T follicular helper cell (primary cell): Measurements from ENCODE around the gene GALNT17.
"Not testable (repeated sequence)": the region's sequence is repeated elsewhere in the genome, so short reads cannot be mapped to it uniquely, and the experiment has no call there.

Experiments
- DNase-seq: peaks from one replicate; pipeline ENCODE4 v3.0.0-alpha.2; 2020; ENCODE audit warnings: low read depth

The GALNT17 gene

DNA sequence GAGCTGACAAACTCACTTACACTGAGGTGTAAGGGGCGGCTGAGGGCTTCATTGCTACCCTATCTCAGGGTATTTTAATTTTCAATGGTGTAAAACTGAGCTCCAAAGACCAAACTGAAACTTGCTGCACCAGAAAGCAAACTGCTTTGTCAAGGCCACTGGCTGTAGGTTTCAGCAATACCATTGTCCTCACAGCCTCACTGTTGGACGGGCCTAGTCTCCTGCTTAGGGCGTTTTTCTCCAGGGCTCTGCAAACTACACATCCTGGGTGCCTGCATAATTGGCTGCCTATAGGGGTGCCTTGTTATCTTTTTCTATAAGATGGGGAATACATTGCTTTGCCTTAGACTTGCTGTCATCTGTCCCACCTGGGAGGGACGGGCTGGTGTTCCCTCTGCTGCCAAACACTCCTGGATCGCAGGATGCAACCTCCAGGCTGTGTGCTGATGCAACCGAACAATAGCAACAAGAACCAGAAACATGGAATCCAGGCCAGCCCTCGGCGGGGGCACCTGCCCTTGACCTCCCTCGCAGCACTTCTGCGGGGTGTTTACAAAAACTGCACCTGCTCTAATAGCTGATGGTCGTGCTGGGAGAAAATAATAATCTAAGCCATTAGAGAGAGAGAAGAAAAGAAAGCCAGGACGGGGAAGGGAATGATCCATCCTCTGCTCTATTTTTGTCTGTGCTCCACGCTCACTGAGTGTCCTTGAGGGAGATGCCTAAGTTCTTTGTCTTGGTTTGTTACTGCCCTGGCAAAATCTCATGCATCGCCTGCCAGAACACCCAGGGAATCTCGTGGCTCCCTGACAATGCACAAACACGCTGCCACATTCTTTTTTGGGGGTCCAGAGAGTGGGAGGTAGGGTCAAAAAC lies 104.5 kb downstream of the GALNT17 start:
- DNase-seq = no peak

DNA sequence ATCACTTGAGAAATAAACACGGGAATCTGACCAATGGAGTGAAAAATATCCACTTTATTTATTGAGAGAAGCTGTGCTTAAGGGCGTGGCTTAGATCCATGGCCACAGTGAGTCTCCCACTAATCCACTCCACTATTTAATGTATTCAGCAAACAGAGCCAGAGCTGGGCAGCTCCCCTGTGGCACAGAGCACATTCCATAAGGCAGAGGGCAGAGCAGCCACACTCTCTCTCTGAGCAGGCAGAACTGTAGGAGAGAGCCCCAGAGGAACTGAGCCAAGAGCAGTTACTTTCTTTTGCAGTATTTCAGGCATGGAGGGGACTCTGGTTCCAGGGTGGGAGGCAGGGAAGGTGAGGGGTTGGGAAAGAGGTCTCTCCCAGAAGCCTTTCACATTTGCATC lies 106.0 kb downstream of the GALNT17 start:
- DNase-seq = no peak

DNA sequence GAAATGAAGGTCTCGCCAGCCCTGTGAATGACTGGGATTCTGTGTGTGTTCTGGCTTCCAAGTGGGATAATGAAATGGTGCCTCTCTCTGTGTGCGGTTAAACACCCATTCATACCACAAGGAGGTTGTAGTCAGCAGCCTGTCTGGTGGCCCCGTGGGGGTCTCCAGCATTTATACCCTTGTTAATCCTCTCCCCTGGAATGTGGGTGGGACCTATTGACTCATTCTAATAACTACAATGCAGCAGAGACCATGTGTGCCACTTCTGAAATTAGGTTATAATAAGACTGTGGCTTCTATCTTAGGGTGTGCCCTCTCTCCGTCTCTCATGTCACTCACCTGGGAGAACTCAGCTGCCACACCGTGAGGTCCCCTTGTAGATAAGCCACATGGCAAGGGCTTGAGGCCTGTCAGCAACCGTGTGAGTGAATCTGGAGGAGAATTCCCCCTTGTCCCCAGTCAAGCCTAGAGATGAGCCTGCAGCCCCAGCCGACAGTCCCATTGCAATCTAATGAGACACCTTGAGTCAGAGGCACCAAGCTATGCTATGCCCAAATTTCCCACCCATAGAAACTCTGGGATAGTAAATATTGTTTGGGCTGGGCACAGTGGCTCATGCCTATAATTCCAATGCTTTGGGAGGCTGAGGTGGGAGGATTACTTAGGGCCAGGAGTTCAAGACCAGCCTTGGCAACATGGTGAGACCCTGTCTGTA lies 106.8 kb downstream of the GALNT17 start:
- no peak for DNase-seq

DNA sequence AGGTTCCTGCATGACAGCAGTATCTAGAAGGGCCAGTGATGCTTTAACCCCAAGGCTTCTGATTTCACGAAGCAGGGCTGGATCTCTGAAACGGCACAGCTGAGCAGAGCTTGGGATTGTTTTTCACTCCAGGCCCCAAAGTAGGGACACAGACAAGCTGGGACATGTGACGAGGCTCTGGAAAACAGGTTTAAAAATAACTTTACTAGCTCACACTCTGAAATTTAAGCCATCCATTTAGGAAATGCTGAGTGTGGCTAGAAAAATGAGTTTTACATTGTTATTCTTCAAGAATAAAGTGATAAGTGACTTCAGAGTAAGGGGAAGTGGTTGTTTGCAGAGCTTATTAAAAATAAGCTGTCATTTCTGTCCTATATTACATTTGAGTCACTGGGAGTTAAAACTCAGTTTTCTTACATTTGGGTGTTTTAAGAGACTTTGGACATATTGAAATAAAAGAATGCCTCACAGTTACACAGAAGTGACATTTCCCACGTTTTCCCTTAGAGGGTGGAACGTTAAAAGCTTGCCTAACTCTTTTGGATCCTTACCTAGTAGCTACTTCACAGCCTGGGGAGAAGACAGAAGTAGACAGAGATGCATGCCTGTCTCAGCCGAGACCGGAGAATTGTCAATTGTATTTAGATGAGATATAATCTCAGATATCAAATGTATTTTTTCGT lies 107.8 kb downstream of the GALNT17 start:
- DNase-seq = no peak

DNA sequence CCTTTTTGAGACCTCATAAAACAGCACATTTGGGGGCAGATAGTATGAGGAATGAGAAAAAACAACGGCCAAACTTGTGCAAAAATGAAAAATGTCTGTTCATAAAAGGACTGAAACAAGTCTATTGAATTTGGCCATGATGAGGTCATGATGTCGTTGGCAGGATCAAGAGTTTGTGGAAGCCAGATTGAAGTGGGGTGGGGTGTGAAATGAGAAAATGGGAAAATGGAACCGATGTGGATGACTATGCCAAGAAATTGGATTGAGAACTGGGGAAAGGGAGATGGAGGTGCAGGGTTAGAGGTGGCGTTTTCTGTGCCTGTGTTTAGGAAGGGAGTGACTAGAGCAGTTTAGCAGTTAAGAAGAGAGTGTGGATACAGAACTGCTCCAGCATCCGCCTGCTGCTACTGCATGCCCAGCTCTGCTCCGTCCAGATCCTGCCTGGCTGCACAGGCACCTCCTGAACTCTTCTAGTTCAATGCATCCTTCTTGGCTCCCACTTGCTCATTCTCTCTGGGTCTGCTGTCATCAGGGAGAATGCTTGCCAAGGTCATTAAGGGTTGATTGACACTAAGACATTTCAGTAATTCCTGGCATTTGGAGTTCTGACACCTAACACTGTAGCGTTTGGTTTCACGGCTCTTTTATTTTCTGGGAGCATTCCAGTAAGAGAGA lies 111.9 kb downstream of the GALNT17 start:
- no peak for DNase-seq

DNA sequence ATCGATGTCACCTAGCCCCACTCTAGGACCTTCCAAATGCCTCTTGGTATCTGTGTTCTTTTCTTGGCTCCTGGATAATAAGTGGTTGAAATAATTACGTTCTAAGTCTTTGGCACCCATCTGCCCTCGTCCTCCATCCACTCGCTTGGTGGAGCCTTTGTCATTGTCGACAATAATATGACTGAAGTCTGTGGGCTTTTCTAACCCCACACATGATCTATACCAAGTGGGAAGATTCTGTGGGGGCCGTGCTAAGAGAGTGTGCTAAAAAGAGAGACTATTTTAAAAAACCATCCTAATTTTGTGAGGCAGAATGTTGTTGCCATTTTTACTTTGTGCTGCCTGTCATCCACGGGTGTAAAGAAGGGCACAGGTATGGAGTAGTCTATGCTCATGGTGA lies 113.1 kb downstream of the GALNT17 start:
- DNase-seq = no peak

DNA sequence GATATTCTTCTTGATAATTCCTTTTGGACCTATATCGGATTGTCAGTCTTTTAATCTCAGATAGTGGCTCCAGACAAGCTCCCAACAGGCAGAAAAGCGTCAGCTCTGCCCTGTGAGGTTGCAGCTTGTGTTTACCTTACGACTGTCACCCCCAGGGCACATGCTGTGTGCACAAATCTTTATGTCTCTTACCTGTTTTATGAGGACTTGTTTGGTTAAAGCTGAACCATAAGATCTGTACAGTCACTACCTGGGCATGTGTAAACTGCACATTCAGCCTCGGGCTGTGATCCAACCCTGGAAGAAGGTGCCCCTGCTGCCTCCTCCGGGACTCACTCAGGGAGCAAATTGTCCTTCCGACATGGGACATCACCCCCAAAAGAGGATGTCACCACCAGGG lies 119.8 kb downstream of the GALNT17 start:
- DNase-seq = no peak

DNA sequence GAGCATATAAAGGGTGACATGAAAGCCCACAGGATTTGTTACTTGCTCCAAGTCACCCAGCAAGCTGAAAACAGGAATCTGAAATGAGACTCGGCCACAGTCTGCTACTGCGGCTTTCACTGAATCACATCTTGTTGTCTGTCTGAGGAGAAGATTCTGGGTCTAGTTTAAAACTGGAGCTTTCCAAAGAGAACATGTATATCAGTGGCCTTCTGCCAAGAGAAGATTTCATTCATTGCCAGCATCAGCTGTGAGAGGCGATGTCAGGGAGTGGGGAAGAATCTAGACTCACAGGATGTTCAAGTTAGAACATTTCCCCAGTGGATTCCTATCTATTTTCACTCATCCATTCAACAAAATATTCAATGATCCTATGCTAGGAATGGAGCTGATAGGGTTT lies 122.8 kb downstream of the GALNT17 start:
- no peak for DNase-seq

DNA sequence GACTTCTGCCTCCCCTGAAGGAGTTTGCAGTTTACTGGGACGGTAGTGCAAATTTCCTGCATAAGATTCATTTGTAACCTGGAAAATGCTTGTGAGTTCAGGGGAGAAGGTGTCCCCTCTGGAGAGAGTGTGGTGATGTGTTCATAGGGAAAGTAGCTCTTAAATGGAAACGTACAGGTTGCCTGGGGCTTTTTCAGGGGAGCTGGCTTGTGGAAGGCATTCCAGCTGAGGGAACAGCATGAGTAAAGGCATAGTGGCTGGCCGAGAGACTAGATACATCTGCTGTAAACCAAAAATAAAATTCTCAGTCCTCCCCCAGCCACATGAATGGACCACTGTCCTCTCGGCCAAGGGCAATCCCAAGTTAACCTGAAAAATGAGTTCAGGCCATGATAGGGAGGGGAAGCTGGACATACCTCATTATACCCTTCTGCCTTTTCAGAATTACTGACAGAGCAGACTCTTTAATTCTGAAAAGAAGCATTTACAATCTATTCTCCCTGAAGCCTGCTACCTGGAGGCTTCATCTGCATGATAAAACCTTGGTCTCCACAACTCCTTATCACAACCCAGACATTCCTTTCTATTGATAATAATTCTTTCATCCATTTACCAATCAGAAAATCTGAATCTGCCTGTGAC lies 123.7 kb downstream of the GALNT17 start:
- DNase-seq = no peak

DNA sequence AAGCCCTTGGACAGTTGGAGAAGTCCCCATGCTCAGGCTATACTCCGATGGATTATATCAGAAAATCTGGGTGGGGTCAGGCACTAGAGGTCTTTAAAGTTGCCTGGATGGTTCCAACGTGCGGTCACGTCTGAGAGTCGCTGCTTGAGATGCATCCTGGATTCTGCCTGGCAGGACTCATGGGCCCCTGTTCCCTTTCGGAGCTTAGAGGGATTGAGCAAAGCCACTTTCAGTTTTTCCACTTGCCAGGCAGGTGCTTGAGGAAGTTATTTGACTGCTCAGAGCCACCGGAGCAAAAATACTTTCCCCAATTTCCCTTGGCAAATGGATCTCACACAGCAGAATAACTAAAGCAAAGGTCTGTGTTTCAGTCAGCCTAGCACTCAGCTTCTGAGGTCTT lies 129.1 kb downstream of the GALNT17 start:
- no peak for DNase-seq

DNA sequence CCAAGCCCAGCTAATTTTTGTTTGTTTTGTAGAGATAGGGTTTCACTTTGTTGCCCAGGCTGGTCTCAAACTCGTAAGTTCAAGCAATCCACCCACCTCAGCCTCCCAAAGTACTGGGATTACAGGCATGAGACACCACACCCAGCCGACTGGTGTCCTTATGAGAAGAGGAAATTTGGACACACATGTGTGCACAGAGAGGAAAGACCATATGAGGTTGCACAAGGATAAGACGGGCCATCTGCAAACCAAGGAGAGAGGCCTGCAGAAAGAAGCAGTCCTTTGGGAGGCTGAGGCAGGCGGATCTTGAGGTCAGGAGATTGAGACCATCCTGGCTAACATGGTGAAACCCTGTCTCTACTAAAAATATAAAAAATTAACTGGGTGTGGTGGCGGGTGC lies 130.9 kb downstream of the GALNT17 start:
- not testable (repeated sequence) for DNase-seq

DNA sequence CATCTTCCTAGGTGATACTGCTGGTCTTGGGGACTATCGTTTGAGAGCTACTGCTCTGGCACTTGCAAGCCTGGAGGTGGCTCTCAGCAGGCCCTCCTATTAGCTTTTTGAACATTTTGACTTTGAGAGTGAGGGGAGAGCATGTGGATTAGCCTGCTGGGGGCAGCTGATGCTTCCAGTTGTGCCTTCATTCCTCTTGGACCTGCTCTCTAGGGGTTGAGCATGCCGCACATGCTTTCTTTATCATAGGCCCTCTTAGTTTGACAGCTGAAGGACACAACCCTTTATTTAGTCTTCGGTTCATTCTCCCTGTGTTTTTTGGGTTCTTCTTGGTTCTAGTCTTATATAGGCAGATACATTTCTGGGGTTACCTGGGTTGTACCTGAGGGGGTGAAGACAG lies 132.1 kb downstream of the GALNT17 start:
- no peak for DNase-seq

DNA sequence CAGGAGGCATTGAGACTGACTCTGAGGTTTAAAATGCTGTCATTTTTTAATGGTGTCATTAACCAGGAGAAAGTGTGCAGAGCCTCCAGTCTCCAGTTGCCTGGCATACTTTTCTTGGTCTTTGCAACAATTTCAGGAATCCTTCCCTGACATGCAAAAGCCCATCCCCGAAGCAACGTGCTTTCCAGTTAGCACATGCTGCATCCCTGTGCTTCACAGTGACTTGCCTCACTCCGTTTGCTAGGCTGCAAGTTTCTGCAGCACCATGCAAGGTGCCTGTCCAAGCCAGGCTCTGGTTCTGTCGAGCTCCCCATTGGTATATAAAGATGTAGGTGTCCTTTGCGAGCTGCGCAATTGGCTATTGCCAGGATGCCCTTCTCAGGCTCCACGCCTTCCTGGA lies 135.0 kb downstream of the GALNT17 start:
- DNase-seq = no peak

DNA sequence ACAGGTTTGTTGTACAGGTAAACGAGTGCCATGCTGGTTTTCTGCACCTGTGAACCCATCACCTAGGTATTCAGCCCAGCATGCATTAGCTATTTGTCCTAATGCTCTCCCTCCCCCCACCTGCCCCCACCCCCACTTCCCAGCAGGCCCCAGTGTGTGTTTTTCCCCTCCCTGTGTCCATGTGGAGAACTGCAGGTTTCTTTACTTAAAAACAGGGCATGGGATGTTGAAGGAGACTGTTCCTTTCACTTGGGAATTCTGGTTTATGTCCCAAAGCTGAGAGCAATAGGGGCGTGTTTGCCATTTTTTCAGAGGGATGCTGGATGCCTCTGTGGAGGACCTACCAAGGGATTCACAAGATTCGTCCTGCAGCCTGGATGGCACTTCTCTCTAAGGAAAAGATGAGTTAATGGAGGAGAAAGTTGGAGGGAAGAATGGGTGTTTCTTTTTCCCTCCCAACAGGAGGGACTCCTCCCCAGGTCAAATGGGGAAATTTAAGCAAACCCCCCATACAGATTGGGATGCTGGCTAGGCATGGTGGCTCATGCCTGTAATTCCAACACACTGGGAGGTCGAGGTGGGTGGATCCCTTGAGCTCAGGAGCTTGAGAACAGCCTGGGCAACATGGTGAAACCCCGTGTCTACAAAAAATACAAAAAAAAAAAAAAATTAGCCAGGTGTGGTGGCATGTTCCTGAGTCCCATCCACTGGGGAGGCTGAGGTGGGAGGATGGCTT lies 136.0 kb downstream of the GALNT17 start:
- DNase-seq = no peak

DNA sequence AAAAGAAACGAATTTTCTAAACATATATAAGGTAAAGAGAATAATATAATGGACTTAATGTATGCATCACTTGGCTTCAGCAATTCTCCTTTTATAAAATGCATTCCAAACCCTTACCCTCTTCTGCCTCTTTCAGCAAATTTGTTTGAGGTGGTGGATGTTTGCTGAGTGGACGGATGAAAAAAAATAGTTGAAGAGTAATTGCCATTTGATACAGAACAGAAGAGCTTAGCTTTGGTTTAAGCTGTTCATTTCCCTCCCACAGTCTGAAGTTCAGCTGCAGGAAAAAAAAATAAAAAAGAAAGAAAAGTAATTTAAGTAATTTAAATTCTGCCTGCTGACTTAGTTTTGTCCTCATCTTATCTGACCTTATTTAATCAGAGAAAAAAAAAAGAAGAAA lies 138.6 kb downstream of the GALNT17 start:
- DNase-seq = no peak

DNA sequence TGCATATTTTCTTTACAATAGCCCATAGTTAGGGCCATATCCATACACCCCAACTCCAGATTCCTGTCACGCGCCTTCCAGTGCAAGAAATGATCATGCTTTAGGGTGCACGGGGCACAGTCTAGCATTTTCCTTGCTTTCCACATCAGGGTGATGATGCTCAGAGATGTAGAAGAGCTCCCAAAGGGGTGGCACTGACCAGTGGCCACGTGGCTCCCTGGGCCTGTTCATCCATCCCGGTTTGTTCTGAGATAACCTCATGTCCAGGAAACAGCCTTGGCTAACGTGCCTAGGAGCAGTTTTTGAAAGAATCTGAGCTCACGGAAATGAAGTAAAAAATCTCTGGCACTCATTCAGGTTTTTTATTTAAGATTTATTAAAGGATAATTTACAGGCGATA lies 139.3 kb downstream of the GALNT17 start:
- DNase-seq = no peak

DNA sequence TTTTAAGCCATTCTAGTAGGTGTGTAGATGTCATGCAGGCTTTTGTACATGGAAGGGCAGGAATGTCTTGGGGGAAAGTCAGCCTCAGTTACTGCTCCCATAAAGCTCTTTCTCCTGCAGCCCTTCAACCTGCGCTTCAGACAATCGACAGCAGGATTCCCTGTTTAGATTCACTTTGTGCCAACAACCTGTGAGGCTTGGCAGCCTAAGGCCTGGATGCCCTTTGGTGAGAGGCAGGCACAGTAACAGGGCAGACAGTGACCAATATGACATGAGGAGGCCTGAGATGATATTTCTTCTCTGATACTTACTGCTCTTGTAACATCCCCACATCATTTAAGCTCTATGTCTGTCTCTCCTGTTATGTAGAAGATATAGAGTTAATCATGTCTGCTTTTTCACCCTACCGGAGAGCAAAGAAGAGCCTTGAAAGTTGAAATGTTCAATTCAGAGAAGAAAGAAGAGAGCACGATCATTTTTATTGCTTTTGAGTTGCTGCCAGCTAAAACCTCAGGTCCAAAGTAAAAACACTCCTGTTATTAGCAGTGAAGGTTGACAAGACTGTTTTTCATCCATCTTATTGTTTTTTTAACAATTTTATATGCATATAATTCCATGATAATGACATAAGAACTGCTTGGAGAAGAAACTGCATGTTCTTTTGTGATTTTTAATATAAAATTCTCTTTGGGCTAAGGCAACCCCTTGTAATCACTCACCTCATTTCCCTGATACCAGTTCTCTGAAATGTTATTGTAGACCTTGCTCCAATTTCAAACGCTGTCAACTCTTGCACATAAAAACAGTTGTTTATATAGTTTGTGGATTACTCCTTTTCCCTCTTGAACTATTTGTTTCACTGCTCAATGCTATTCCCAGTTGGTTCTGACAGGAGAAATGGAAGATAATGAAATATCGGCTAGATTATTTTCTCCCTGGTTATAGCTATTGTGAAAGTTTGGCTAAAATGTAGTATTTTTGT lies 140.9 kb downstream of the GALNT17 start:
- no peak for DNase-seq

DNA sequence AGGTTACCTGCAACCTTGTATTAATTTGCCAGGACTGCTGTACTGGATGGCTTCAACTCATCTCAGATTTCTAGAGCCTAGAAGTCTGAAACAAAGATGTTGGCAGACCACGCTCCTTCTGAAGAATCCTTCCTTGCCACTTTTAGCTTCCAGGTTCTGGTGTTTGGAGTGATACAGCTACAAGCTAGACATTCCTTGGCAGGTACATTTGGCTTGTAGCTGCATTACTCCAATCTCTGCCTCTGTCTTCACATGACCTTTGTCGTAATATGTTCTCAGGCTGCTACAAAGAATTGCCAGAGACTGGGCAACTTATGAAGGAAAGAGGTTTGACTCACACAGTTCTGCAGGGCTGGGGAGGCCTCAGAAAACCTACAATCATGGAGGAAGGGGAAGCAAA lies 146.3 kb downstream of the GALNT17 start:
- DNase-seq = no peak

DNA sequence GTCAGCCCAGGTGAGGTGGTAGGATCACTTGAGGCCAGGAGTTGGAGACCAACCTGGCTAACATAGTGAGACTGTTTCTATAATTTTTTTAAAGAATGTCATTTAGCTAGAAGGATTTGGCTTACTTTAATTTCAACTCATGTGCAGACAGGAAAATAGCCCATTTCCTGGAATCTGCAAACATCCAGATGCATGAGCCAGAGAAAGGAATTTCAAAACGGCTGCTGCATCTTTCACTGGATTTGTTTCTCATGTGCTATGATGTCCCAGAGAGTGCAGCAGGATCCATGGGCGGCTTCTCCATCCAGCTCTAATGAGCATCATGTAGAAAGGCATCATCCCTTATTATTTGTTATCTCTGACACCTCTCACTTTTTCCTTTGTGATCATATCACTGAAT lies 149.3 kb downstream of the GALNT17 start:
- no peak for DNase-seq

DNA sequence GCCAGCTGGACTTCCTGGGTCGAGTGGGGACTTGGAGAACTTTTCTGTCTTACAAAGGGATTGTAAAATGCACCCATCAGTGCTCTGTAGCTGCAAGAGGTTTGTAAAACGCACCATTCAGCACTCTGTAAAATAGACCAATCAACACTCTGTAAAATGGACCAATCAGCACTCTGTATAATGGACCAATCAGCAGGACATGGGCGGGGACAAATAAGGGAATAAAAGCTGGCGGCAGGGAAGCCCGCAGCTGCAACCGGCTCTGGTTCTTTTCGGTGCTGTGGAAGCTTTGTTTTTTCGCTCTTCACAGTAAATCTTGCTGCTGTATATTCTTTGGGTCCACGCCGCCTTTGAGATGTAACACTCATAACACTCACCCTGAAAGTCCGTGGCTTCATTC lies 151.9 kb downstream of the GALNT17 start:
- DNase-seq = no peak
